HepG2 (cell line): ENCODE data around the gene N4BP2. TPM values are rescaled to one million over a fixed set of nuclear protein-coding genes. Genes with fewer than 3 reads are reported as not detected.

ENCODE experiments used
- ATAC-seq: fragments of 200-7000 bp; cut with Tn5 transposase; 3 replicates; pipeline ENCODE4 v1.9.1; 2020; ENCODE audit warnings: mild to moderate bottlenecking, moderate library complexity
- BruUV-seq: library from RNA; stranded (reverse); fragments of 400-500 nt; replicated peaks from 2 replicates; lab custom pipeline; 2021; lab: Mats Ljungman, UMichigan
- CTCF ChIA-PET: fragments of 300-600 bp; formaldehyde crosslinking; extraction: SDS; loops from one replicate; lab custom pipeline; 2021; ENCODE audit warnings: low total read pairs, inconsistent platforms, low intra/inter-chr PET ratio; lab: Yijun Ruan, JAX
- POLR2A ChIA-PET: fragments of 350-600 bp; sonication (Branson Sonifier 250); formaldehyde crosslinking; loops from one replicate; lab custom pipeline; 2020; ENCODE audit warnings: antibody characterized with exemption, inconsistent platforms; lab: Yijun Ruan, JAX
- DNase-seq: peaks from one replicate; pipeline ENCODE4 v3.0.0-alpha.2; 2015; ENCODE audit warnings: low spot score
- FAIRE-seq: peaks from 3 replicates; lab custom pipeline; 2011; peaks lifted over from hg19 to GRCh38; lab: Jason Lieb, UNC
- H2AFZ ChIP-seq: one replicate; pipeline ENCODE4 v1.6.1; 2011; ENCODE audit warnings: low read length, inconsistent platforms
- H3K27ac ChIP-seq: fragments of 300-600 bp; 3 replicates; pipeline ENCODE4 v1.8.0; 2011; ENCODE audit warnings: mixed run types, mild to moderate bottlenecking, mixed read lengths, low read length, inconsistent platforms; ENCODE audit not compliant: insufficient read depth; ENCODE audit errors: extremely low read length
- H3K27me3 ChIP-seq, 2 experiments: fragments of 200-600 bp in 1 of 2; 2 replicates in 1 of 2; 3 replicates in 1 of 2; pipeline versions ENCODE4 v1.6.0 to v1.8.0; 2011; ENCODE audit warnings: low read length in 2 of 2, mild to moderate bottlenecking in 2 of 2, moderate library complexity in 2 of 2, inconsistent platforms in 1 of 2; ENCODE audit not compliant: insufficient read depth in 2 of 2, control insufficient read depth in 1 of 2
- H3K36me3 ChIP-seq, 2 experiments: fragments of 200-600 bp in 1 of 2; replicated peaks in 1 of 2; 2 replicates in 1 of 2; 3 replicates in 1 of 2; pipeline versions ENCODE4 v1.5.1 to v1.8.0; 2011; ENCODE audit warnings: low read length in 2 of 2, inconsistent platforms in 1 of 2; ENCODE audit not compliant: insufficient read depth in 2 of 2, control insufficient read depth in 1 of 2
- H3K4me1 ChIP-seq: 2 replicates; pipeline ENCODE4 v1.5.1; 2012; ENCODE audit warnings: low read length, inconsistent platforms; ENCODE audit not compliant: insufficient read depth
- H3K4me2 ChIP-seq: 2 replicates; pipeline ENCODE4 v1.6.0; 2011; ENCODE audit warnings: low read depth, low read length, inconsistent platforms
- H3K4me3 ChIP-seq, 3 experiments: fragments of 200-600 bp in 1 of 3; sonication (generic), shearing (Covaris generic) in 1 of 3; replicated peaks in 1 of 3; 2 replicates each; pipeline ENCODE4 v1.5.1; 2011 to 2016; ENCODE audit warnings: low read length in 3 of 3, inconsistent platforms in 2 of 3, low read depth in 2 of 3, mild to moderate bottlenecking in 2 of 3, control low read depth in 1 of 3, mixed read lengths in 1 of 3; ENCODE audit not compliant: insufficient read depth in 1 of 3
- H3K79me2 ChIP-seq: one replicate; pipeline ENCODE4 v1.6.1; 2011; ENCODE audit warnings: low read length, inconsistent platforms; ENCODE audit not compliant: insufficient read depth
- H3K9ac ChIP-seq: 2 replicates; pipeline ENCODE4 v1.6.0; 2011; ENCODE audit warnings: mild to moderate bottlenecking, low read depth, low read length, inconsistent platforms; ENCODE audit not compliant: insufficient read depth
- H3K9me3 ChIP-seq: 2 replicates; pipeline ENCODE4 v1.5.1; 2012; ENCODE audit warnings: mild to moderate bottlenecking, low read length
- H4K20me1 ChIP-seq: 2 replicates; pipeline ENCODE4 v1.6.0; 2011; ENCODE audit warnings: inconsistent platforms, mild to moderate bottlenecking, low read length, moderate library complexity; ENCODE audit not compliant: insufficient read depth
- DBP ChIP-seq: sonication (generic); formaldehyde crosslinking; IDR thresholded peaks from 2 replicates; pipeline ENCODE4 v1.4.0; 2020; ENCODE audit warnings: missing genetic modification reagents; ENCODE audit errors: not compliant biosample characterization
- HNF1A ChIP-seq, 2 experiments: sonication (generic) in 1 of 2; formaldehyde crosslinking in 1 of 2; IDR thresholded peaks; 2 replicates each; pipeline versions ENCODE4 v1.4.0 to v1.6.1; 2016 to 2020; ENCODE audit warnings: borderline replicate concordance in 1 of 2, low read depth in 1 of 2, mild to moderate bottlenecking in 1 of 2, missing genetic modification reagents in 1 of 2
- KDM6A ChIP-seq: IDR thresholded peaks from 2 replicates; pipeline ENCODE4 v1.6.1; 2016; ENCODE audit warnings: low read depth
- MLXIP ChIP-seq: sonication (generic); formaldehyde crosslinking; IDR thresholded peaks from 2 replicates; pipeline ENCODE4 v1.9.0; 2021; ENCODE audit warnings: missing genetic modification reagents, borderline replicate concordance
- ZBTB7B ChIP-seq: sonication (generic); formaldehyde crosslinking; IDR thresholded peaks from 2 replicates; pipeline ENCODE4 v1.4.0; 2020; ENCODE audit warnings: missing genetic modification reagents
- ZNF350 ChIP-seq: sonication (generic); formaldehyde crosslinking; IDR thresholded peaks from 2 replicates; pipeline ENCODE4 v1.4.0; 2020; ENCODE audit warnings: mild to moderate bottlenecking, low read depth, missing genetic modification reagents, borderline replicate concordance
- ZNF720 ChIP-seq: sonication (generic); formaldehyde crosslinking; IDR thresholded peaks from 2 replicates; pipeline ENCODE4 v1.4.0; 2020; ENCODE audit warnings: missing genetic modification reagents
- ZUFSP ChIP-seq: sonication (generic); formaldehyde crosslinking; IDR thresholded peaks from 2 replicates; pipeline ENCODE4 v1.9.0; 2021; ENCODE audit warnings: missing genetic modification reagents, mild to moderate bottlenecking, borderline replicate concordance
- WGBS: methylation state at CpG from one replicate; pipeline ENCODE4 v1.1.6; 2017; ENCODE audit warnings: low lambda C conversion rate; 5-methylcytosine and 5-hydroxymethylcytosine counted together
- in situ Hi-C: cut with HindIII; loops from 2 replicates; pipeline ENCODE4 v1.10.0; 2017; ENCODE audit warnings: low pct_unique_long_range_greater_than_20kb; ENCODE audit not compliant: extremely low pct_ligation_motif_present
- intact Hi-C: fragments of 100-400 bp; cut with micrococcal nuclease; formaldehyde crosslinking; loops from one replicate; pipeline ENCODE4 v1.10.0; 2022; ENCODE audit not compliant: unreplicated experiment
- polyA plus RNA-seq, 8 experiments: library from polyadenylated mRNA; depleted of rRNA in 3 of 8; stranded (reverse) in 7 of 8; unstranded in 1 of 8; fragments of >200 nt; fragmentation: Illumina TruSeq in 4 of 8; extraction: Trizol in 4 of 8; gene quantifications; 2 replicates each; pipeline versions ENCODE4 v1.2.1 to v1.2.3, GENCODE V29; 2011 to 2016; ENCODE audit warnings: low read depth in 4 of 8, missing spikeins in 1 of 8, mixed read lengths in 1 of 8; ENCODE audit not compliant: insufficient read depth in 1 of 8
- total RNA-seq, 5 experiments: library from RNA; depleted of rRNA; stranded (reverse); fragments of >200 nt; fragmentation: Illumina TruSeq; extraction: Trizol; gene quantifications; 2 replicates each; pipeline ENCODE4 v1.2.3, GENCODE V29; 2016; ENCODE audit warnings: low read depth in 1 of 5
- TF ChIP-seq, protein P1 (sequence below): sonication (generic); formaldehyde crosslinking; IDR thresholded peaks from 2 replicates; pipeline ENCODE4 v1.4.0; 2020; ENCODE audit warnings: missing genetic modification reagents

The N4BP2 gene
- total and polyA plus RNA-seq, 2 of the 13 experiments (the other 11 are each of a cell fraction or from before 2014, with no cell fraction given): 5.6 to 12.9 TPM

GRCh38 chr4:40193016-40193571 lies 136.4 kb downstream of the N4BP2 start (continued):
- TF ChIP-seq MLXIP (CRISPR knock-in tag) (no peak), ZNF350 (CRISPR knock-in tag) (no peak), ZNF720 (no peak)
- TF ChIP-seq, protein P1, sequence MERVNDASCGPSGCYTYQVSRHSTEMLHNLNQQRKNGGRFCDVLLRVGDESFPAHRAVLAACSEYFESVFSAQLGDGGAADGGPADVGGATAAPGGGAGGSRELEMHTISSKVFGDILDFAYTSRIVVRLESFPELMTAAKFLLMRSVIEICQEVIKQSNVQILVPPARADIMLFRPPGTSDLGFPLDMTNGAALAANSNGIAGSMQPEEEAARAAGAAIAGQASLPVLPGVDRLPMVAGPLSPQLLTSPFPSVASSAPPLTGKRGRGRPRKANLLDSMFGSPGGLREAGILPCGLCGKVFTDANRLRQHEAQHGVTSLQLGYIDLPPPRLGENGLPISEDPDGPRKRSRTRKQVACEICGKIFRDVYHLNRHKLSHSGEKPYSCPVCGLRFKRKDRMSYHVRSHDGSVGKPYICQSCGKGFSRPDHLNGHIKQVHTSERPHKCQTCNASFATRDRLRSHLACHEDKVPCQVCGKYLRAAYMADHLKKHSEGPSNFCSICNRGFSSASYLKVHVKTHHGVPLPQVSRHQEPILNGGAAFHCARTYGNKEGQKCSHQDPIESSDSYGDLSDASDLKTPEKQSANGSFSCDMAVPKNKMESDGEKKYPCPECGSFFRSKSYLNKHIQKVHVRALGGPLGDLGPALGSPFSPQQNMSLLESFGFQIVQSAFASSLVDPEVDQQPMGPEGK (CRISPR knock-in tag): no peak

DNA sequence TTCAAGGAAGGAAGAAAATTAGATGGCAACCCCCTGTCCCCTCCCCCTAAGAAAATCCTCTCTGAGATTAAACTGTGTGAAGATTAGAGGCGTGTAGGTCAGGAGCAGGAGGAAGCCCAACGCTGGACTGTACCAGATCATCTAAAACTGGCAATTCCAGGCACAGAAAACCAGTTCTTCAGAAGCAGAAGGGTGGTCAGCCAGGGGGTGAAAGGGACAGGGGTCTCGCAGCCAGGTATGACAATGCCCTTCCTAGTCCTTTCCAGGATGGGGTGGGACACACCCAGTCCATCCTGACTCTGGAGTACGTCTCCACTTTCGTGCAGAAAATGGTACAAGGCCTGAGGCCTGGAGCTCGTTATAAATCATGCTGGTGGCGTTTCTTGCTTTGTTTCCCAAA lies 136.9 kb downstream of the N4BP2 start:
- Histone ChIP-seq H2AFZ (no peak overlapping the region), H3K9ac (no peak overlapping the region), H3K9me3 (no peaks in the 10 kb centered on the region), H3K4me2 (no peak overlapping the region), H3K4me3 (no peak overlapping the region), H3K4me1 (peaks cover 70% of the 10 kb centered on the region), H4K20me1 (no peaks in the 10 kb centered on the region), H3K27ac (no peak overlapping the region), H3K79me2 (no peaks in the 10 kb centered on the region), H3K27me3 (no peaks in the 10 kb centered on the region; a peak in 1 of 5 replicates), H3K36me3 (no peaks in the 10 kb centered on the region)
- POLR2A ChIA-PET: no interaction called here
- FAIRE-seq: no peak
- CTCF ChIA-PET: no interaction called here
- 90% methylated on average over 7 of the region's 7 CpGs for WGBS
- in situ Hi-C loops (no loop called here), intact Hi-C loops (no loop called here)
- ATAC-seq: no peak
- DNase-seq: no peak
- BruUV-seq: no TSS peak
- TF ChIP-seq HNF1A (IDR thresholded peaks at IDR 0.05; ENCODE audit: low read depth): no peak
- no peak for TF ChIP-seq HNF1A (CRISPR knock-in tag; IDR thresholded peaks at IDR 0.05; ENCODE audit: borderline replicate concordance)
- no peak for TF ChIP-seq DBP
- no peak for TF ChIP-seq ZUFSP (CRISPR knock-in tag)
- no peak for TF ChIP-seq ZBTB7B (CRISPR knock-in tag)
- no peak for TF ChIP-seq KDM6A (CRISPR knock-in tag)
